Panc1 (cell line): ENCODE data around the gene FBLN1. TPM values are rescaled to one million over a fixed set of nuclear protein-coding genes. Genes with fewer than 3 reads are reported as not detected.

Experiments
- ATAC-seq: fragments of 200-7000 bp; cut with Tn5 transposase; 2 replicates; pipeline ENCODE4 v1.9.1; 2020; ENCODE audit warnings: mild to moderate bottlenecking, moderate library complexity
- BruUV-seq: library from RNA; stranded (reverse); fragments of 400-500 nt; replicated peaks from 2 replicates; lab custom pipeline; 2021; lab: Mats Ljungman, UMichigan
- CTCF ChIA-PET: fragments of 300-600 bp; sonication (Branson Sonifier 250); formaldehyde crosslinking; loops from one replicate; lab custom pipeline; 2022; ENCODE audit warnings: antibody characterized with exemption; lab: Charles Lee
- POLR2A ChIA-PET: fragments of 300-600 bp; sonication (Branson Sonifier 250); formaldehyde crosslinking; loops from one replicate; lab custom pipeline; 2022; ENCODE audit warnings: antibody characterized with exemption; lab: Charles Lee
- DNase-seq: peaks from one replicate; pipeline ENCODE4 v3.0.0-alpha.2; 2010; ENCODE audit warnings: low read depth, low spot score
- H3K27ac ChIP-seq: 2 replicates; pipeline ENCODE4 v1.5.1; 2011; ENCODE audit warnings: mild to moderate bottlenecking, low read length, inconsistent platforms
- H3K27me3 ChIP-seq: fragments of 200-500 bp; sonication (Bioruptor generic); 2 replicates; pipeline ENCODE4 v1.6.0; 2014; ENCODE audit warnings: low read length, inconsistent platforms; ENCODE audit not compliant: control insufficient read depth, insufficient read depth
- H3K36me3 ChIP-seq: fragments of 200-500 bp; sonication (Bioruptor generic); 2 replicates; pipeline ENCODE4 v1.5.1; 2014; ENCODE audit warnings: inconsistent platforms, mild to moderate bottlenecking, low read length, moderate library complexity; ENCODE audit not compliant: control insufficient read depth, insufficient read depth
- H3K4me1 ChIP-seq: 2 replicates; pipeline ENCODE4 v1.5.1; 2011; ENCODE audit warnings: inconsistent platforms, mild to moderate bottlenecking, low read length, moderate library complexity; ENCODE audit not compliant: control insufficient read depth, insufficient read depth
- H3K4me3 ChIP-seq, 2 experiments: 2 replicates each; pipeline ENCODE4 v1.5.1; 2011 to 2012; ENCODE audit warnings: low read depth in 2 of 2, low read length in 2 of 2, mild to moderate bottlenecking in 2 of 2, inconsistent platforms in 1 of 2, moderate library complexity in 1 of 2
- H3K9me3 ChIP-seq: fragments of 200-500 bp; sonication (Bioruptor generic); 2 replicates; pipeline ENCODE4 v1.5.1; 2014; ENCODE audit warnings: low read depth, mild to moderate bottlenecking, inconsistent platforms, low read length, moderate library complexity; ENCODE audit not compliant: control insufficient read depth, insufficient read depth
- CTCF ChIP-seq: fragments of 450-650 bp; IDR thresholded peaks from 2 replicates; pipeline ENCODE4 v1.5.1; 2017; ENCODE audit warnings: mild to moderate bottlenecking
- POLR2AphosphoS5 ChIP-seq: IDR thresholded peaks from 2 replicates; pipeline ENCODE4 v1.6.1; 2012; ENCODE audit warnings: mild to moderate bottlenecking, low read depth, low read length, moderate library complexity
- REST ChIP-seq, 2 experiments: IDR thresholded peaks; 2 replicates each; pipeline ENCODE4 v1.6.1; 2011 to 2012; ENCODE audit warnings: low read depth in 2 of 2, control low read depth in 1 of 2, low read length in 1 of 2, mild to moderate bottlenecking in 1 of 2, moderate library complexity in 1 of 2; ENCODE audit not compliant: insufficient read depth in 1 of 2
- SIN3A ChIP-seq: IDR thresholded peaks from 2 replicates; pipeline ENCODE4 v1.6.1; 2012; ENCODE audit warnings: low read depth, mild to moderate bottlenecking, low read length, moderate library complexity, borderline replicate concordance; ENCODE audit not compliant: insufficient read depth
- TCF7L2 ChIP-seq: IDR thresholded peaks from 2 replicates; pipeline ENCODE4 v1.6.1; 2011; ENCODE audit warnings: mild to moderate bottlenecking, low read depth, low read length, inconsistent platforms
- in situ Hi-C: cut with HindIII; loops from 2 replicates; pipeline ENCODE4 v1.10.0; 2016; ENCODE audit warnings: low sequenced_read_pairs, low pct_unique_long_range_greater_than_20kb
- intact Hi-C: fragments of 100-400 bp; cut with micrococcal nuclease; formaldehyde crosslinking; loops from one replicate; pipeline ENCODE4 v1.10.0; 2022; ENCODE audit not compliant: unreplicated experiment
- total RNA-seq: library from RNA; stranded (reverse); gene quantifications from one replicate; pipeline ENCODE4 v1.2.1, GENCODE V29; 2021; ENCODE audit not compliant: unreplicated experiment

FBLN1 gene
- total RNA-seq, 1 experiment from 2014 or later = 143 TPM

- H3K4me1 ChIP-seq = peaks cover 4% of the 10 kb centered on the region
- no peak overlapping the region for H3K27ac ChIP-seq
- ATAC-seq (no peak), DNase-seq (no peak)
- in situ Hi-C loops (no loop called here), intact Hi-C loops (no loop called here)
- H3K9me3 ChIP-seq = peaks cover 4% of the 10 kb centered on the region; the same call in 1 of the 2 replicates
- H3K27me3 ChIP-seq = no peaks in the 10 kb centered on the region
- BruUV-seq = no TSS peak
- ChIA-PET CTCF (interaction anchor here (0.6 to 0.7 kb wide), 2 partner anchors 168 to 410 kb away, joined by 3 read pairs; no protein-coding TSS in a partner anchor), POLR2A (no interaction called here)
- no peak for TF ChIP-seq TCF7L2
- H3K4me3 ChIP-seq = no peak overlapping the region
- H3K36me3 ChIP-seq = no peaks in the 10 kb centered on the region
Observed at GRCh38 chr22:45574069-45574703, 71.5 kb downstream of the FBLN1 start.

- in situ Hi-C loops = no loop called here
- ATAC-seq = no peak
Observed at GRCh38 chr22:45575173-45575572, 72.5 kb downstream of the FBLN1 start.

More at GRCh38 chr22:45575173-45575572, 72.5 kb downstream of the FBLN1 start:
- POLR2A ChIA-PET = no interaction called here
- Histone ChIP-seq H3K4me3 (no peak overlapping the region), H3K9me3 (peaks cover 4% of the 10 kb centered on the region; the same call in 1 of the 2 replicates), H3K27ac (no peak overlapping the region), H3K27me3 (no peaks in the 10 kb centered on the region), H3K4me1 (peaks cover 4% of the 10 kb centered on the region), H3K36me3 (no peaks in the 10 kb centered on the region)
- TF ChIP-seq POLR2AphosphoS5 (no peak), SIN3A (no peak), CTCF (no peak), TCF7L2 (no peak), REST (IDR thresholded peaks at IDR 0.05; ENCODE audit: insufficient read depth in 1 of 2, low read depth in 2 of 2, low read length in 1 of 2) (no peak)
- no TSS peak for BruUV-seq
- CTCF ChIA-PET = interaction anchor here (0.6 kb wide), 1 partner anchor 409 kb away, joined by 10 read pairs; no protein-coding TSS in a partner anchor
- intact Hi-C loops = no loop called here
- no peak for DNase-seq
